Measurements from ENCODE around the gene CTBP1.

DNA sequence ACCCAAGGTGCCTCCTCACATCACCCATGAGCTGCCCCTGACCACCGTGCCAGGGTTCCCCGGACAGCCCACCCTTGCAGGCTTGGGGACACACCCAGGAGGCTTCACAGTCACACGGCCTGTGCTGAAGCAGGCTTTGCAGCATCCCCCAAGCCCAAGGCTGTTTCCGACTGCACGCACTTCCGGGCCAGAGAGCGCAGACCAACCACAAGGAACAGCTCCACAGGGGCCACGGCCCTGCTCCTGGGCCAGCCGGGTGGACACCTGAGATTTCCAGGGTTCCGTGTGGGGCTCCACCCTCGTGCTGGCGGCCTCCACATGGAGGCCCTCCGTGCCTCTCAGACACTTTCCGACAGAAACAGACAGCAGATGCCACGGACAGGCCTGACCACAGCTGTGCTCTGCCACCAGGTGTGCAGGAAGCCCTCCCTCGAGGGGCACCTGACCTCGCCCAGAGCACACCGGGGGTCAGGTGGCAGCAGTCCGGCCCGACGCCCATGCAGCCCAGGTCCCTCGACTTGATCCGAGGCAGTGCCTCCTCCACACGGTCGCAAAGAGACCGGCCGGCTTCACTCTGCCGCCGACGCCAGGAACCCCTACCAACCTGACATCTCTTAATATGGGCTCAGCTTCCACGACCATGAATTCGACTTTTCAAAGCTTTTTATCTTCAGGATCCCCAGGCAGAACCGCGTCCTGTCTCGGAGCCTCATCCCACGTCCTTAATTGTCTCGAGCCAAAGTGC is 8.0 kb downstream of the CTBP1 start:
- no peak for TF ChIP-seq CTCF (conservative IDR thresholded peaks at IDR 0.05; ENCODE audit: low read length)
- TF ChIP-seq EZH2phosphoT487 (IDR thresholded peaks at IDR 0.05; ENCODE audit: borderline replicate concordance) = no peak
